ENCODE data around the gene LIPE.
A peak's percentile ranks its signal among the peaks of the same experiment; 100 is the strongest.

LIPE gene

DNA sequence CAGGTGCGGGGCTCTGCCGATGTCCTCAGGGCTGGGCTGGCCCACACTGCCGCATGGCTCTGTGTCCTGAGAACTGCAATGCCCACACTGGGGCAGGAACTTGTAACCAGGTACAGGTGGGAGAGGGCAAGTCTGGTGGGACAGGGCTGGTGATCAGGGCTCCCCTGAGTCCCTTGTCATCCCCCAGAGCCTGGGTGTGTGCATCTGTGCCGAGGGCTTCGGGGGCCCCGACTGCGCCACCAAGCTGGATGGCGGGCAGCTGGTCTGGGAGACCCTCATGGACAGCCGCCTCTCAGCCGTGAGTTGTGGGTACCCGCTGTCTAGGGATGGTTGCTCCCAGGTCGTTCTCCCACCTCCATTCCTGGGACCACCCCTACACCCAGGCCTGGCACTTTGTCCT lies 71.3 kb downstream of the LIPE start:
- Mint-ChIP-seq H3K4me3 (no peak overlapping the region), H3K36me3 (no peaks in the 10 kb centered on the region)
- CTCF ChIA-PET: no interaction called here

DNA sequence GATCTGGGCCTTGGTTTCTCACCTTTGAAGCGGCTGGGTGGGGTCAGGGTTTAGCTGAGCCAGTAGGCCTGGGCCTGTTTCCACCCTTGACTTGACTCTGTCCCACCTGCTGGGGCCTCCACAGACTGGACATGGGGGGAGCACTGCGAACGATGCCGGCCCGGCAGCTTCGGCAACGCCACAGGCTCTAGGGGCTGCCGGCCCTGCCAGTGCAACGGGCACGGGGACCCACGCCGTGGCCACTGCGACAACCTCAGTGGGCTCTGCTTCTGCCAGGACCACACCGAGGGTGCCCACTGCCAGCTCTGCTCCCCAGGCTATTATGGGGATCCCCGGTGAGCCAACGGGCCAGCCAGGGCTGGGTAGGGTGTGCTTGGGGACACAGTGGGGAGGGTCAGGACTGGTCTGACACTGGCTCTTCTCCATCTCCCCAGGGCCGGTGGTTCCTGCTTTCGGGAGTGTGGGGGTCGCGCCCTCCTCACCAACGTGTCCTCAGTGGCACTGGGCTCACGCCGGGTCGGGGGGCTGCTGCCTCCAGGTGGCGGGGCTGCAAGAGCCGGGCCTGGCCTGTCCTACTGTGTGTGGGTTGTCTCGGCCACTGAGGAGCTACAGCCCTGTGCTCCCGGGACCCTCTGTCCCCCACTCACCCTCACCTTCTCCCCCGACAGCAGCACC lies 73.7 kb downstream of the LIPE start:
- no peaks in the 10 kb centered on the region for H3K36me3 Mint-ChIP-seq
- H3K27me3 Mint-ChIP-seq: no peaks in the 10 kb centered on the region
- DNase-seq: no peak
- no peaks in the 10 kb centered on the region for H3K9me3 Mint-ChIP-seq
- no peak overlapping the region for H3K4me3 Mint-ChIP-seq
- CTCF ChIA-PET: no interaction called here
- H3K27ac Mint-ChIP-seq: no peak overlapping the region
- no peaks in the 10 kb centered on the region for H3K4me1 Mint-ChIP-seq

More for the DNA sequence above, 71.3 kb downstream of the LIPE start:
- DNase-seq: no peak
- H3K4me1 Mint-ChIP-seq: no peaks in the 10 kb centered on the region
- H3K9me3 Mint-ChIP-seq: no peaks in the 10 kb centered on the region
- H3K27me3 Mint-ChIP-seq: no peaks in the 10 kb centered on the region
- H3K27ac Mint-ChIP-seq: no peak overlapping the region

DNA sequence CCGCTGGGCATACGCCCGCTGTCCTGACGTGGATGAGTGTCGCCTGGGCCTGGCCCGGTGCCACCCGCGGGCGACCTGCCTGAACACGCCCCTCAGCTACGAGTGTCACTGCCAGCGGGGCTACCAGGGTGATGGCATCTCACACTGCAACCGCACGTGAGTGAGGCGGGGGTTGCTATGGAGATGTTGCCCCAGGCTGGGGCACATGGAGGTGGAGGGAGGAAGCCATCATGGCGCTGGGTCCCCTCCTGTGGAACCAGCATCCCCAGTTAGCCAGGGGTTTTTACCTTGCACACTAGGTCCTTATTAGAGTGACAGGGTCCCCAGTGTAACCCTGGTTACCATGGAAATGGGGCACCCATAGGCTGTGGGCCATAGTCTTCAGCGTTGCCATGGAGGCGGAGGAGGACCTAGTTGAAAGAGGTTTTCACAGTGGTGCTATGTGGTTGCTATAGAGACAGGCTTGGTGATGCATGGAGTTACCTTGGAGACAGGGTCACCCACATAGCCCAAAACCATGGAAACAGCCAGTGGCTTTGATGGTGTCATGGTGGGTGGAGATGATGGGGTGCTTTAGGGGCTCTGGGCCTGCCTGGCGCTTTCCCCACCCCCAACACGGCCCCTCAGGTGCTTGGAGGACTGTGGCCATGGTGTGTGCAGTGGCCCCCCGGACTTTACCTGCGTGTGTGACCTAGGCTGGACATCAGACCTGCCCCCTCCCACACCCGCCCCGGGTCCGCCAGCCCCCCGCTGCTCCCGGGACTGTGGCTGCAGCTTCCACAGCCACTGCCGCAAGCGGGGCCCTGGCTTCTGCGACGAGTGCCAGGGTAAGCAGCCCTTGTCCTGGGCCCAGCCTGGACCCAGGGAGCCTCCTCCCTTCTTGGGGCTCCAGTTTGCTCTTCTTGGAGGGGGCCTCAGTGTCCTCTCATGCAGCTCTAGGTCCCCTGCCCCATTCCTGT lies 74.6 kb downstream of the LIPE start:
- no peak overlapping the region for H3K4me3 Mint-ChIP-seq
- CTCF ChIA-PET: no interaction called here
- DNase-seq: peak; percentile 26

More for the DNA sequence above, 74.6 kb downstream of the LIPE start:
- H3K27me3 Mint-ChIP-seq: no peaks in the 10 kb centered on the region
- no peaks in the 10 kb centered on the region for H3K36me3 Mint-ChIP-seq
- no peak overlapping the region for H3K27ac Mint-ChIP-seq
- no peaks in the 10 kb centered on the region for H3K9me3 Mint-ChIP-seq
- H3K4me1 Mint-ChIP-seq: no peaks in the 10 kb centered on the region

Measured in activated naive CD4-positive, alpha-beta T cell treated with anti-CD3 and anti-CD28 coated beads, Interleukin-2, amount 10 ng/mL, durations not matched to agents 7 days and 5 days (primary cell).